Colonic mucosa (tissue), 4 donors: ENCODE results near the gene MLANA. TPM values are rescaled to one million over a fixed set of nuclear protein-coding genes. Genes with fewer than 3 reads are reported as not detected.

Source experiments
- DNase-seq: peaks from one replicate; pipeline ENCODE4 v3.0.0-alpha.2; 2020
- H3K27ac ChIP-seq: fragments of 200-600 bp; one replicate; pipeline ENCODE4 v1.8.0; 2021
- H3K27me3 ChIP-seq: fragments of 200-600 bp; one replicate; pipeline ENCODE4 v1.8.0; 2021
- H3K36me3 ChIP-seq: fragments of 200-600 bp; one replicate; pipeline ENCODE4 v1.8.0; 2021
- H3K4me1 ChIP-seq: fragments of 200-600 bp; one replicate; pipeline ENCODE4 v1.8.0; 2021; ENCODE audit warnings: mild to moderate bottlenecking
- H3K4me3 ChIP-seq: fragments of 200-600 bp; one replicate; pipeline ENCODE4 v1.8.0; 2021
- H3K9ac ChIP-seq, 2 donors: one replicate each; pipeline ENCODE4 v1.7.0; 2013; ENCODE audit warnings: control low read depth in 2 of 2, low read depth in 2 of 2, low read length in 2 of 2
- H3K9me3 ChIP-seq: fragments of 200-600 bp; one replicate; pipeline ENCODE4 v1.8.0; 2021
- intact Hi-C: fragments of 100-400 bp; cut with DNase I; formaldehyde crosslinking; loops from one replicate; pipeline ENCODE4 v1.14.1; 2022
- total RNA-seq, 2 donors: library from RNA; stranded (reverse); fragmentation: NEBNext Ultra II Directional in 1 of 2; extraction: Animal tissue kit (Norgen Biotek cat#: 25700) in 1 of 2; gene quantifications; one replicate each; pipeline ENCODE4 v1.2.1, GENCODE V29; 2021
- TF ChIP-seq, protein P1 (sequence below): fragments of 200-600 bp; IDR thresholded peaks from one replicate; pipeline ENCODE4 v1.8.0; 2022; ENCODE audit warnings: antibody characterized with exemption, mild to moderate bottlenecking
- donor health status: healthy.
- donor health status: DM: no; HTN: no; CAD: no.
- donor health status: DM: no; HTN: no; CAD: no.

The MLANA gene
- total RNA-seq, 2 donors from 2014 or later: not detected

DNA sequence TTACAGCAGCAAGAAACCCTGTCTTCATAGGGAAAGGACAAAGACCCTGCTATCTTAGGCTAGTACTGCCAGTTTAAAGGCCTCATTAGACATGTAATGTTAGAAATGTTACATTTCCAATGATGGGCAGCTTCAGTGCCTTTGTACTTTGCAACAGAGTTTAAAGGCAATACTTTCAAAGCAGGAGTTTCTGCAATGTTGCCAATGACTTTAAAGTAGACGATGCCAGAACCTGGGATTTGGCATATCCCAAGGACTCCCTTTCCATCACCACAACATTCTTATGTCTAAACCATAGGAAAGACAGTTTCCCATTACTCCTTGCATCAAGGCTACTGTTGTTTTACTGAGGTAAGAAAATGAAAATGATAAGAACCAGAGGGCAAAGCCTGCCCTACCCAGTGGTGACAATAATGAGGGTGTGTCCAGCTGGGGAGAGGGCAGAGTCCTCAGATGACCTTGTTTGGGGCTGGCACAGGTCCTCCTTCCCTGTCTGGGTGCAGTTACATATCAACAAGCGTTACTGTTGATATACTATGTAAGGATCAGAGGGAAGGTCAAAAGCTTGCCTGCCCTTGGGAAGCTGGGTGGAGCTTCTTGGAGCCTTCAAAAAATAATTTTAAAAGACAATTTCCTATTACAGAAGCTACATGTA is 27.5 kb upstream of the MLANA start:
- no peaks in the 10 kb centered on the region for H3K27me3 ChIP-seq
- DNase-seq: peak; percentile 82
- no peaks in the 10 kb centered on the region for H3K9me3 ChIP-seq
- no peak overlapping the region for H3K4me3 ChIP-seq
- intact Hi-C loops: no loop called here
- no peaks in the 10 kb centered on the region for H3K36me3 ChIP-seq
- H3K9ac ChIP-seq: no peak overlapping the region
- no peaks in the 10 kb centered on the region for H3K4me1 ChIP-seq
- TF ChIP-seq, protein P1, sequence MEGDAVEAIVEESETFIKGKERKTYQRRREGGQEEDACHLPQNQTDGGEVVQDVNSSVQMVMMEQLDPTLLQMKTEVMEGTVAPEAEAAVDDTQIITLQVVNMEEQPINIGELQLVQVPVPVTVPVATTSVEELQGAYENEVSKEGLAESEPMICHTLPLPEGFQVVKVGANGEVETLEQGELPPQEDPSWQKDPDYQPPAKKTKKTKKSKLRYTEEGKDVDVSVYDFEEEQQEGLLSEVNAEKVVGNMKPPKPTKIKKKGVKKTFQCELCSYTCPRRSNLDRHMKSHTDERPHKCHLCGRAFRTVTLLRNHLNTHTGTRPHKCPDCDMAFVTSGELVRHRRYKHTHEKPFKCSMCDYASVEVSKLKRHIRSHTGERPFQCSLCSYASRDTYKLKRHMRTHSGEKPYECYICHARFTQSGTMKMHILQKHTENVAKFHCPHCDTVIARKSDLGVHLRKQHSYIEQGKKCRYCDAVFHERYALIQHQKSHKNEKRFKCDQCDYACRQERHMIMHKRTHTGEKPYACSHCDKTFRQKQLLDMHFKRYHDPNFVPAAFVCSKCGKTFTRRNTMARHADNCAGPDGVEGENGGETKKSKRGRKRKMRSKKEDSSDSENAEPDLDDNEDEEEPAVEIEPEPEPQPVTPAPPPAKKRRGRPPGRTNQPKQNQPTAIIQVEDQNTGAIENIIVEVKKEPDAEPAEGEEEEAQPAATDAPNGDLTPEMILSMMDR: no peak
- H3K27ac ChIP-seq: peak overlapping the region; percentile 42

DNA sequence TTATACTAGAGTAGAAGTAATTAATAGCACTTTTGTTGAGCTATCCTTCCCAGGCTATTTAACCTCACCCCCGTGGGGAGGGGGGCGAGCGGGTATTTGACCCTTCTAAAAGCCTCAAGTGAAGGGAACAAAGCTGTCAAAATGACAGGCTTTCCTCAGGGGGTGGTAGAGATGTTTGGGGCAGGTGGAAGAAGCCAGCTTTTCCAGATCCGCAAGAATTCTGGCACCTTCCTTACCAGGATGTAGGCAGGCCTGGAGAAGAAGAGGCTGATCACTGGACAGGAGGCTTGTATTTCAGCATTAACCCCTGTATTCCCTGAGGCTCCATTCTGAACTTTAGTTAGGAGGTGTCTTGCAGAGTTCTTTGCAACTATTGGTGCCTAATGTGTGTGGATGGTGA is 26.2 kb upstream of the MLANA start:
- Histone ChIP-seq H3K4me3 (no peak overlapping the region), H3K27ac (no peak overlapping the region), H3K9me3 (no peaks in the 10 kb centered on the region), H3K4me1 (no peaks in the 10 kb centered on the region), H3K9ac (no peak overlapping the region), H3K27me3 (no peaks in the 10 kb centered on the region), H3K36me3 (no peaks in the 10 kb centered on the region)
- TF ChIP-seq, protein P1: no peak
- DNase-seq: no peak
- intact Hi-C loops: no loop called here

DNA sequence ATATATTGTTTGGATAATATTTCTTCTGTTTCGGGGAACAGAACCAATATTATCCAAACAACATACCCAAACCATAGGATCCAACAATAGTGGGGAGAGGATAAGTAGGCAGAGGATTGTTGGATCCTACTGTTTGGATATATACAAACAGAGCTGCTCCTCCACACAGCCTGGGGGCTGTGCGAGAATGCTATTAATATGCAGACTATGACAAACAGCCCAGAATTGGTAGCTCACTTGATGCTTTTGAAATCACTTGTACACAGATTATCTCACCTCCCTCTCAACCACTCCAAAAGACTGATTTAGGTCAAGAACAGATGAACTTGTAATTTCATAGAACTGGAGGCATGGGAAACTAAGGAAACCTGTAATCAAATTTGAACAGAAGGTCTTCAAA is 24.4 kb upstream of the MLANA start:
- Histone ChIP-seq H3K9ac (no peak overlapping the region), H3K36me3 (no peaks in the 10 kb centered on the region), H3K4me3 (no peak overlapping the region), H3K9me3 (no peaks in the 10 kb centered on the region), H3K27ac (no peak overlapping the region), H3K27me3 (no peaks in the 10 kb centered on the region), H3K4me1 (no peaks in the 10 kb centered on the region)
- TF ChIP-seq, protein P1: no peak
- no peak for DNase-seq
- intact Hi-C loops: no loop called here

DNA sequence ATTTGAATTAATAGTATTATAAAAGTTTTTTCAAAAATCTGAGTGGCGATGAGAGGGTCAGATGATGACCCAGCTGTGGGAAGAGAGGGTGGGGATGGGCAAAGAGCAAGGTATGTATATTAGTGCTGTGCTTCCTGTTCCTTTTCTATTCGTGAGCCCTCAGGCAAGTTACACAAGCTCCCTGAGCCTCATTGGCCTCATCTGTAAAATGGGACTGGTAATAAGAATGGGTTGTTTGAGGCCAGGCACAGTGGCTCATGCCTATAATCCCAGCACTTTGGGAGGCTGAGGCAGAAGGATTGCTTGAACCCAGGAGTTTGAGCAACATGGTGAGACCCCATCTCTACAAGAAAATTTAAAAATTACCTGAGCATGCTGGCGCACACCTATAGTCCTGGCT is 24.0 kb upstream of the MLANA start:
- Histone ChIP-seq H3K36me3 (no peaks in the 10 kb centered on the region), H3K27ac (no peak overlapping the region), H3K4me1 (no peaks in the 10 kb centered on the region), H3K27me3 (no peaks in the 10 kb centered on the region), H3K9ac (no peak overlapping the region), H3K9me3 (no peaks in the 10 kb centered on the region), H3K4me3 (no peak overlapping the region)
- DNase-seq: no peak
- TF ChIP-seq, protein P1: no peak
- intact Hi-C loops: no loop called here

DNA sequence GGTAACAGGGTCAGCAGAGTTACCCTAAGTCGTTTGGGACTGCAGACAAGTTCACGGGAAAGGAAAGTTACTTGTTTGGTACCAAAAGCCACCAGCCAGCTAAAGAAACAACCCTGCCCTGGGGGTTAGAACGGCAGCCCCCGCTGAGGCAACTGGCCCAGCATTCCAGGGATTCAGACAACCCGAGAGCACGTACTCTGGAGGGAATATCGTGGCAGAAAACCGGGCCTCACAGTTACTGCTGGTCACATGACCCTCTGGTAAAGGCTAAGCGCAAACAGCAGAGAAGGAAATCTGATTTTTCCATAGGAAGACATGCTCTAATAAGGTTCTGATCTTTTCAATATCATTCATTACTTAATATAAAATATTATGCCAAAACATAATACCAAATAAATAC is 22.5 kb upstream of the MLANA start:
- TF ChIP-seq, protein P1: no peak
- H3K9ac ChIP-seq: no peak overlapping the region
- no peak for DNase-seq
- no peak overlapping the region for H3K27ac ChIP-seq
- H3K4me3 ChIP-seq: no peak overlapping the region
- H3K27me3 ChIP-seq: no peaks in the 10 kb centered on the region
- no peaks in the 10 kb centered on the region for H3K36me3 ChIP-seq
- intact Hi-C loops: no loop called here
- H3K4me1 ChIP-seq: no peaks in the 10 kb centered on the region
- no peaks in the 10 kb centered on the region for H3K9me3 ChIP-seq
